BE2C (cell line): ENCODE results near the gene PRKCZ.

Experiments used
- DNase-seq: peaks from one replicate; pipeline ENCODE4 v3.0.0-alpha.2; 2020
- H3K27me3 ChIP-seq: fragments of 250-450 bp; sonication (Bioruptor Pico); 2 replicates; pipeline ENCODE4 v1.5.1; 2020; ENCODE audit warnings: mild to moderate bottlenecking
- H3K36me3 ChIP-seq: fragments of 250-450 bp; sonication (Bioruptor Pico); 2 replicates; pipeline ENCODE4 v1.5.1; 2020; ENCODE audit warnings: mild to moderate bottlenecking
- H3K4me1 ChIP-seq: fragments of 250-450 bp; sonication (Bioruptor Pico); 2 replicates; pipeline ENCODE4 v1.5.1; 2020
- H3K4me3 ChIP-seq: 2 replicates; pipeline ENCODE4 v1.5.1; 2011; ENCODE audit warnings: low read depth, low read length
- H3K9me3 ChIP-seq: fragments of 250-450 bp; sonication (Bioruptor Pico); 2 replicates; pipeline ENCODE4 v1.5.1; 2020
- CTCF ChIP-seq: IDR thresholded peaks from 2 replicates; pipeline ENCODE4 v1.5.1; 2012; ENCODE audit warnings: mild to moderate bottlenecking, low read depth, low read length

The PRKCZ gene

GRCh38 chr1:2050793-2051682 is 827 bp downstream of the PRKCZ start:
- Histone ChIP-seq H3K27me3 (peaks cover 58% of the 10 kb centered on the region), H3K4me1 (no peaks in the 10 kb centered on the region), H3K36me3 (no peaks in the 10 kb centered on the region), H3K4me3 (no peak overlapping the region), H3K9me3 (no peaks in the 10 kb centered on the region)
- no peak for TF ChIP-seq CTCF
- no peak for DNase-seq

- Histone ChIP-seq H3K4me3 (no peak overlapping the region), H3K27me3 (peaks cover 53% of the 10 kb centered on the region), H3K36me3 (no peaks in the 10 kb centered on the region), H3K9me3 (no peaks in the 10 kb centered on the region), H3K4me1 (no peaks in the 10 kb centered on the region)
- TF ChIP-seq CTCF, result no peak
- DNase-seq, result no peak
Measured at GRCh38 chr1:2052054-2052679, 2.0 kb downstream of the PRKCZ start.

GRCh38 chr1:2052756-2053155 is 2.5 kb downstream of the PRKCZ start:
- Histone ChIP-seq H3K9me3 (no peaks in the 10 kb centered on the region), H3K36me3 (no peaks in the 10 kb centered on the region), H3K4me3 (no peak overlapping the region), H3K4me1 (no peaks in the 10 kb centered on the region), H3K27me3 (peaks cover 47% of the 10 kb centered on the region)
- no peak for DNase-seq
- TF ChIP-seq CTCF, result no peak

GRCh38 chr1:2053217-2053616 is 3.0 kb downstream of the PRKCZ start:
- Histone ChIP-seq H3K36me3 (no peaks in the 10 kb centered on the region), H3K4me1 (no peaks in the 10 kb centered on the region), H3K4me3 (no peak overlapping the region), H3K27me3 (peaks cover 42% of the 10 kb centered on the region), H3K9me3 (no peaks in the 10 kb centered on the region)
- DNase-seq, result no peak
- TF ChIP-seq CTCF, result no peak

GRCh38 chr1:2053784-2054376 is 3.7 kb downstream of the PRKCZ start:
- H3K4me1 ChIP-seq, result no peaks in the 10 kb centered on the region
- TF ChIP-seq CTCF, result no peak
- no peak overlapping the region for H3K4me3 ChIP-seq
- peaks cover 36% of the 10 kb centered on the region for H3K27me3 ChIP-seq
- no peaks in the 10 kb centered on the region for H3K9me3 ChIP-seq
- no peak for DNase-seq
- no peaks in the 10 kb centered on the region for H3K36me3 ChIP-seq
